ENCODE data around the gene SLC25A41. TPM values are rescaled to one million over a fixed set of nuclear protein-coding genes. Genes with fewer than 3 reads are reported as not detected.

The SLC25A41 gene
- total and polyA plus RNA-seq, 2 of the 8 experiments (the other 6 are each of a cell fraction or from before 2014, with no cell fraction given), result 0.50 TPM; not detected in 1

GRCh38 chr19:6396305-6396704 is 37.3 kb downstream of the SLC25A41 start:
- H3K18ac ChIP-seq (ENCODE audit: extremely low read depth, low read length), result no peak overlapping the region
- no peak overlapping the region for H3K4me2 ChIP-seq (ENCODE audit: insufficient read depth in 1 of 2, low read depth in 2 of 2, low read length in 2 of 2)
- H3K9ac ChIP-seq (replicated peaks in 1 of 4; ENCODE audit: extremely low read depth in 1 of 4, low read depth in 3 of 4, low read length in 3 of 4), result no peak overlapping the region
- H2BK15ac ChIP-seq (ENCODE audit: low read length), result no peak overlapping the region
- H3K56ac ChIP-seq (replicated peaks; ENCODE audit: insufficient read length, low read depth, low read length), result no peak overlapping the region
- no peak overlapping the region for H3K4me3 ChIP-seq (ENCODE audit: extremely low read depth in 1 of 4, insufficient read depth in 2 of 4, low read depth in 3 of 4, low read length in 4 of 4)
- no peak overlapping the region for H4K5ac ChIP-seq (ENCODE audit: insufficient read length, low read depth, low read length)
- FAIRE-seq, result no peak
- H4K8ac ChIP-seq (ENCODE audit: extremely low read depth, insufficient read depth, low read length), result no peak overlapping the region
- H3K27ac ChIP-seq (ENCODE audit: low read depth, low read length), result no peak overlapping the region
- H3K4me1 ChIP-seq (replicated peaks in 1 of 4; ENCODE audit: control insufficient read depth in 3 of 4, insufficient read depth in 4 of 4, low read length in 3 of 4), result peaks cover 0 to 8% (median 7%) of the 10 kb centered on the region in 4 experiments; a peak in 5 of 7 replicates
- no peak for TF ChIP-seq RFX5 (IDR thresholded peaks at IDR 0.05; ENCODE audit: borderline replicate concordance, low read depth, low read length)
- TF ChIP-seq KDM4A (IDR thresholded peaks at IDR 0.05; ENCODE audit: low read depth, low read length, severe bottlenecking), result no peak
- no peak for TF ChIP-seq POU5F1 (IDR thresholded peaks at IDR 0.05; ENCODE audit: low read depth, low read length)
- no peak for TF ChIP-seq ASH2L (IDR thresholded peaks at IDR 0.05; ENCODE audit: low read length)
- TF ChIP-seq BACH1 (IDR thresholded peaks at IDR 0.05; ENCODE audit: low read length), result no peak
- no peak for TF ChIP-seq TCF12 (IDR thresholded peaks at IDR 0.05; ENCODE audit: low read depth, low read length)
- no peak for TF ChIP-seq NRF1 (IDR thresholded peaks at IDR 0.05; ENCODE audit: low read depth, low read length)
- H3K23ac ChIP-seq (ENCODE audit: insufficient read length), result no peak overlapping the region
- no peak for DNase-seq (ENCODE audit: low read depth in 1 of 2, low spot score in 2 of 2)
- peaks cover 2 to 6% (median 3%) of the 10 kb centered on the region in 4 experiments; a peak in 2 of 8 replicates for H3K36me3 ChIP-seq (ENCODE audit: control insufficient read depth in 2 of 4, insufficient read depth in 4 of 4, low read length in 3 of 4)
- H3K79me1 ChIP-seq (ENCODE audit: low read depth, low read length), result peaks cover 6% of the 10 kb centered on the region
- H3K4ac ChIP-seq (replicated peaks; ENCODE audit: insufficient read length, low read depth, low read length), result no peak overlapping the region
- 92% methylated on average over 12 of the region's 12 CpGs; no CpG with 5 or more reads in 1 of the 2 experiments for WGBS, 2 experiments (ENCODE audit: extremely low coverage in 1 of 2, insufficient coverage in 1 of 2, insufficient read length in 1 of 2, insufficient replicate concordance in 2 of 2, low coverage in 1 of 2, low lambda C conversion rate in 2 of 2, missing lambda C conversion rate in 1 of 2)
- H4K20me1 ChIP-seq (replicated peaks in 1 of 2; ENCODE audit: control insufficient read depth in 1 of 2, insufficient read depth in 2 of 2, low read length in 2 of 2), result no peaks in the 10 kb centered on the region
- no peaks in the 10 kb centered on the region; a peak in 1 of 7 replicates for H3K27me3 ChIP-seq (replicated peaks in 1 of 4; ENCODE audit: control insufficient read depth in 3 of 4, extremely low read depth in 1 of 4, insufficient read depth in 3 of 4, low read length in 3 of 4)
- POLR2A ChIA-PET (ENCODE audit: partially characterized antibody), result interaction anchor here (1.4 to 4.7 kb wide), 2 partner anchors 11 to 15 kb away, joined by 3 to 20 read pairs; no protein-coding TSS in a partner anchor
- H2BK12ac ChIP-seq (ENCODE audit: low read depth, low read length), result no peak overlapping the region
- no peak overlapping the region for H2AFZ ChIP-seq (ENCODE audit: low read length)
- peak overlapping the region; percentile 34 for H4K91ac ChIP-seq (replicated peaks; ENCODE audit: insufficient read length, low read length)
- H2BK20ac ChIP-seq (ENCODE audit: low read length), result no peak overlapping the region
- CTCF ChIA-PET (ENCODE audit: partially characterized antibody), result interaction anchor here (0.6 to 1.4 kb wide), 2 partner anchors 16 to 25 kb away, joined by 3 read pairs; no protein-coding TSS in a partner anchor
- peaks cover 7% of the 10 kb centered on the region for H3K23me2 ChIP-seq (ENCODE audit: low read depth, low read length)
- no peak overlapping the region for H2AK5ac ChIP-seq (ENCODE audit: low read depth, low read length)
- peaks cover 5 to 15% of the 10 kb centered on the region in 2 experiments; a peak in 3 of 4 replicates for H3K79me2 ChIP-seq (ENCODE audit: control insufficient read depth in 1 of 2, insufficient read depth in 2 of 2, low read length in 2 of 2)
- H3K9me3 ChIP-seq (ENCODE audit: insufficient read depth in 2 of 2, low read depth in 1 of 2, low read length in 1 of 2), result no peaks in the 10 kb centered on the region
- no peak overlapping the region for H2BK5ac ChIP-seq (ENCODE audit: low read depth, low read length)
- H2BK120ac ChIP-seq (replicated peaks; ENCODE audit: low read depth, low read length), result no peak overlapping the region
- H3K14ac ChIP-seq (ENCODE audit: insufficient read length), result no peak overlapping the region

All from H1 (cell line).